H1 (cell line): ENCODE measurements around the gene TUBB4B. TPM values are rescaled to one million over a fixed set of nuclear protein-coding genes. Genes with fewer than 3 reads are reported as not detected.

ENCODE experiments used
- ASH2L ChIP-seq: fragments of 200-600, 300-600 bp; sonication (generic); IDR thresholded peaks from one replicate; pipeline ENCODE4 v1.7.1; 2017; ENCODE audit warnings: low read length
- CHD1 ChIP-seq: IDR thresholded peaks from 2 replicates; pipeline ENCODE4 v1.6.1; 2012; ENCODE audit warnings: low read depth, low read length, improper control_type of control experiment
- GABPA ChIP-seq: IDR thresholded peaks from 2 replicates; pipeline ENCODE4 v1.6.1; 2011; ENCODE audit warnings: mild to moderate bottlenecking, low read length, moderate library complexity, borderline replicate concordance; ENCODE audit not compliant: insufficient read depth
- HDAC2 ChIP-seq, 2 experiments: fragments of 300-600 bp in 1 of 2; sonication (generic) in 1 of 2; IDR thresholded peaks; 2 replicates each; pipeline ENCODE4 v1.6.1; 2011 to 2012; ENCODE audit warnings: low read depth in 2 of 2, low read length in 2 of 2, mild to moderate bottlenecking in 2 of 2, moderate library complexity in 2 of 2, borderline replicate concordance in 1 of 2, inconsistent platforms in 1 of 2
- KDM4A ChIP-seq: IDR thresholded peaks from one replicate; pipeline ENCODE4 v1.7.1; 2012; ENCODE audit warnings: low read depth, mild to moderate bottlenecking, moderate library complexity, low read length, inconsistent platforms; ENCODE audit not compliant: severe bottlenecking
- MAX ChIP-seq: IDR thresholded peaks from 2 replicates; pipeline ENCODE4 v1.6.1; 2012; ENCODE audit warnings: inconsistent platforms
- SUZ12 ChIP-seq: fragments of 200-600 bp; sonication (generic); IDR thresholded peaks from 2 replicates; pipeline ENCODE4 v1.6.1; 2012; ENCODE audit warnings: mild to moderate bottlenecking, inconsistent platforms, low read length, moderate library complexity, mixed read lengths
- polyA plus RNA-seq, 7 experiments: library from polyadenylated mRNA; depleted of rRNA in 3 of 7; stranded (reverse) in 5 of 7; unstranded in 2 of 7; fragments of >200 nt in 5 of 7; fragments of 200-250 nt in 2 of 7; gene quantifications; 1 replicate in 5 of 7; 2 replicates in 1 of 7; 4 replicates in 1 of 7; pipeline versions ENCODE4 v1.2.1 to v1.2.3, GENCODE V29; 2011 to 2013; ENCODE audit warnings: missing spikeins in 2 of 7, mixed read lengths in 2 of 7
- total RNA-seq: library from RNA; stranded (reverse); fragmentation: NEBNext Ultra II Directional; extraction: Animal tissue kit (Norgen Biotek cat#: 25700); gene quantifications from 2 replicates; pipeline ENCODE4 v1.2.1, GENCODE V29; 2021

TUBB4B gene
- total and polyA plus RNA-seq, 2 of the 8 experiments (the other 6 are each of a cell fraction or from before 2014, with no cell fraction given): 280 to 307 TPM

DNA sequence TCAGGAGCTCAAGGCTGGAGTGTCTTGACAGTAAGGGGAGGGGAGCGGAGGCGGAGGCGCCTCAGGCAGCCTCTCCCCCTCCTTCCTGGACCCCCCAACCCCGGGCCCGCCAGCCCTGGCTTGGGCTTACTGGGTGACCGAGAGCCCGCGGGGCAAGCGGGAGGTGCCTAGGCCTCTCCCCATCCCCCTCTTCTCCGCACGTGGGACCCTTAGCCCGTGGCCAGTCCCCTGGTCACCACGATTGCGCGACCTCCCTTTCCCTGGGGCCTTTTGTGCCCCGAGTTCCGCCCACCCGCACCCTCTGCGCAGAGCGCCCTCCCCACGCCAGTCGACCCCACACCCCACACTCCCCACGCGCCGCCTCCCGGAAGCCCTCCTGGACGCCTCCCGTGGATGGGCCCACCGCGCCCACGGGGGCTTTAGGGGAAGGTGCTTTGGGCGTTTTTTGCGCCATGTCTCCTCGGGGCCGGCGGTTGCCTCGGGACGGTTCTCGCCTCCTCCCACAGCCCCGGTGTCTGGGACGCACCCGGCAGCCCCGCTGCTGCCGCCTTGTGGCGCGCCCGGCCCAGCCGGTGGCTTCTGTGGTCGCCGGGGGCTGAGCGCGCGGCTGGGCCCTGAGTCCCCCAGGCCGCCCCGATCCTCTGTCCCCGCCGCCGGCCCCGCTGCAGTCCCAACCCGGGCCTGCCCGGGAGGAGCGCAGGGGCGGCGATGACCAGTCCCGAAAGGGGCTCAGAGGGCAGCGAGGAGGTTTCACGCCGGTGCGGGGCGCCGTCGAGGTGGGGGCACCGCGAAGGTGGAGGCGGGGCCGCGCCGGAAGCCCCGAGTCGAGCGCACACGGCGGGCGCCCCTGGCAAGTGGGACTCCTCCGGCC is 39.6 kb downstream of the TUBB4B start (continued):
- TF ChIP-seq KDM4A (peak; percentile 76), MAX (peak; percentile 1), ASH2L (peak; percentile 6), SUZ12 (0 out of 2 replicates have a peak, but pooled peaks have one; percentile 10), CHD1 (no peak), GABPA (no peak), HDAC2 (IDR thresholded peaks at IDR 0.05; ENCODE audit: borderline replicate concordance in 1 of 2, low read depth in 2 of 2, low read length in 2 of 2) (peak in 1 of 2 experiments; percentile 68; a peak in 1 of 4 replicates)
